HCT116 (cell line): ENCODE results near the gene IGFBP2. TPM values are rescaled to one million over a fixed set of nuclear protein-coding genes. Genes with fewer than 3 reads are reported as not detected.

Experiments
- ATAC-seq: fragments of 200-7000 bp; cut with Tn5 transposase; 2 replicates; pipeline ENCODE4 v1.9.1; 2020; ENCODE audit warnings: mild to moderate bottlenecking, moderate library complexity
- BruUV-seq: library from RNA; stranded (reverse); fragments of 400-500 nt; replicated peaks from 2 replicates; lab custom pipeline; 2021; lab: Mats Ljungman, UMichigan
- CTCF ChIA-PET: fragments of 300-600 bp; sonication (Branson Sonifier 250); formaldehyde crosslinking; loops from one replicate; lab custom pipeline; 2021; ENCODE audit warnings: antibody characterized with exemption; lab: Charles Lee
- POLR2A ChIA-PET: fragments of 300-600, 350-600 bp; sonication (Branson Sonifier 250); formaldehyde crosslinking; loops from one replicate; lab custom pipeline; 2021; ENCODE audit warnings: antibody characterized with exemption; lab: Charles Lee
- RAD21 ChIA-PET, 2 experiments: fragments of 300-600 bp; sonication (Branson Sonifier 250); formaldehyde crosslinking; loops; one replicate each; lab custom pipeline; 2023; ENCODE audit warnings: low total read pairs in 2 of 2; ENCODE audit not compliant: uncharacterized antibody in 2 of 2, unreplicated experiment in 2 of 2, low non-redundant PET in 1 of 2; lab: Charles Lee
- DNase-seq: peaks from one replicate; pipeline ENCODE4 v3.0.0-alpha.2; 2010; ENCODE audit warnings: low read depth, low spot score
- H2AFZ ChIP-seq: fragments of 200-600 bp; shearing (Covaris generic), sonication (generic); 2 replicates; pipeline ENCODE4 v1.6.1; 2017; ENCODE audit warnings: low read depth, mixed run types, mixed read lengths, antibody characterized with exemption, low read length; ENCODE audit not compliant: poor library complexity, severe bottlenecking
- H3K27ac ChIP-seq: 2 replicates; pipeline ENCODE4 v1.5.1; 2012; ENCODE audit warnings: low read depth, low read length
- H3K27me3 ChIP-seq: fragments of 200-600 bp; sonication (generic); 2 replicates; pipeline ENCODE4 v1.6.1; 2016; ENCODE audit warnings: mixed run types, low read length, mixed read lengths; ENCODE audit not compliant: insufficient read depth
- H3K36me3 ChIP-seq, 2 experiments: fragments of 200-500 bp in 1 of 2; fragments of 200-600 bp in 1 of 2; sonication (Bioruptor generic) in 1 of 2; sonication (generic) in 1 of 2; 2 replicates each; pipeline versions ENCODE4 v1.5.1 to v1.6.1; 2014 to 2016; ENCODE audit warnings: low read length in 2 of 2, inconsistent platforms in 1 of 2, mixed read lengths in 1 of 2, mixed run types in 1 of 2; ENCODE audit not compliant: insufficient read depth in 2 of 2, control insufficient read depth in 1 of 2
- H3K4me1 ChIP-seq, 2 experiments: fragments of 200-600 bp in 1 of 2; sonication (generic) in 1 of 2; 2 replicates each; pipeline versions ENCODE4 v1.5.1 to v1.6.1; 2012 to 2017; ENCODE audit warnings: low read length in 2 of 2, inconsistent platforms in 1 of 2, mild to moderate bottlenecking in 1 of 2, mixed read lengths in 1 of 2, mixed run types in 1 of 2, moderate library complexity in 1 of 2; ENCODE audit not compliant: insufficient read depth in 2 of 2, control insufficient read depth in 1 of 2
- H3K4me2 ChIP-seq: fragments of 200-600 bp; sonication (generic); 2 replicates; pipeline ENCODE4 v1.6.1; 2017; ENCODE audit warnings: mixed run types, low read length, mixed read lengths
- H3K4me3 ChIP-seq, 2 experiments: fragments of 200-600 bp in 1 of 2; sonication (generic) in 1 of 2; replicated peaks in 1 of 2; 2 replicates each; pipeline ENCODE4 v1.5.1; 2011 to 2016; ENCODE audit warnings: low read length in 2 of 2, control low read depth in 1 of 2, low read depth in 1 of 2, mild to moderate bottlenecking in 1 of 2, mixed read lengths in 1 of 2, mixed run types in 1 of 2
- H3K79me2 ChIP-seq: fragments of 200-600 bp; sonication (generic); 2 replicates; pipeline ENCODE4 v1.6.1; 2017; ENCODE audit warnings: mild to moderate bottlenecking, mixed run types, low read length, moderate library complexity, mixed read lengths; ENCODE audit not compliant: insufficient read depth
- H3K9ac ChIP-seq: fragments of 200-600 bp; sonication (generic); 2 replicates; pipeline ENCODE4 v1.6.1; 2016; ENCODE audit warnings: low read length, mixed read lengths
- H3K9me2 ChIP-seq: fragments of 200-600 bp; sonication (generic), shearing (Covaris generic); 2 replicates; pipeline ENCODE4 v1.6.1; 2017; ENCODE audit warnings: mixed run types, mild to moderate bottlenecking, moderate library complexity; ENCODE audit not compliant: insufficient read depth
- H3K9me3 ChIP-seq, 2 experiments: fragments of 200-500 bp in 1 of 2; fragments of 200-600 bp in 1 of 2; sonication (Bioruptor generic) in 1 of 2; sonication (generic) in 1 of 2; 2 replicates each; pipeline ENCODE4 v1.6.1; 2014 to 2017; ENCODE audit warnings: low read length in 2 of 2, mixed read lengths in 2 of 2, inconsistent platforms in 1 of 2, low read depth in 1 of 2, mild to moderate bottlenecking in 1 of 2, mixed run types in 1 of 2, moderate library complexity in 1 of 2; ENCODE audit not compliant: control insufficient read depth in 1 of 2, insufficient read depth in 1 of 2
- H4K20me1 ChIP-seq: fragments of 200-600 bp; sonication (generic), shearing (Covaris generic); 2 replicates; pipeline ENCODE4 v1.6.1; 2017; ENCODE audit warnings: mixed run types, mild to moderate bottlenecking, moderate library complexity; ENCODE audit not compliant: insufficient read depth
- ATF3 ChIP-seq: IDR thresholded peaks from 2 replicates; pipeline ENCODE4 v1.6.1; 2012
- CBX3 ChIP-seq: IDR thresholded peaks from 2 replicates; pipeline ENCODE4 v1.6.1; 2012; ENCODE audit warnings: low read depth
- CEBPB ChIP-seq: IDR thresholded peaks from 2 replicates; pipeline ENCODE4 v1.6.1; 2012; ENCODE audit warnings: low read depth
- CTCF ChIP-seq, 3 experiments: fragments of 200-600 bp in 1 of 3; sonication (generic) in 1 of 3; IDR thresholded peaks in 2 of 3; conservative IDR thresholded peaks in 1 of 3; 2 replicates each; pipeline ENCODE4 v1.5.1; 2012 to 2017; ENCODE audit warnings: low read depth in 2 of 3, low read length in 2 of 3, antibody characterized with exemption in 1 of 3, borderline replicate concordance in 1 of 3, control low read depth in 1 of 3, mild to moderate bottlenecking in 1 of 3, mixed read lengths in 1 of 3, mixed run types in 1 of 3, moderate library complexity in 1 of 3; ENCODE audit not compliant: insufficient read depth in 1 of 3
- EGR1 ChIP-seq: IDR thresholded peaks from 2 replicates; pipeline ENCODE4 v1.6.1; 2012; ENCODE audit warnings: low read depth
- ELF1 ChIP-seq: IDR thresholded peaks from 2 replicates; pipeline ENCODE4 v1.6.1; 2012; ENCODE audit warnings: low read depth, borderline replicate concordance
- EZH2 ChIP-seq: fragments of 200-600 bp; sonication (generic); IDR thresholded peaks from 2 replicates; pipeline ENCODE4 v1.6.1; 2017; ENCODE audit warnings: antibody characterized with exemption, mixed run types
- EZH2phosphoT487 ChIP-seq: fragments of 200-600 bp; IDR thresholded peaks from 2 replicates; pipeline ENCODE4 v1.6.1; 2018; ENCODE audit warnings: antibody characterized with exemption, borderline replicate concordance
- FOSL1 ChIP-seq: IDR thresholded peaks from 2 replicates; pipeline ENCODE4 v1.6.1; 2012; ENCODE audit warnings: low read depth
- JUND ChIP-seq: IDR thresholded peaks from 2 replicates; pipeline ENCODE4 v1.6.1; 2012
- MAX ChIP-seq: IDR thresholded peaks from 2 replicates; pipeline ENCODE4 v1.6.1; 2012
- POLR2A ChIP-seq: IDR thresholded peaks from 2 replicates; pipeline ENCODE4 v1.7.0; 2011; ENCODE audit warnings: borderline replicate concordance; ENCODE audit not compliant: insufficient read depth, insufficient read length; ENCODE audit errors: extremely low read depth
- POLR2AphosphoS5 ChIP-seq: IDR thresholded peaks from 2 replicates; pipeline ENCODE4 v1.6.1; 2011; ENCODE audit warnings: mild to moderate bottlenecking, low read depth, low read length, moderate library complexity
- RAD21 ChIP-seq: IDR thresholded peaks from 2 replicates; pipeline ENCODE4 v1.6.1; 2012; ENCODE audit warnings: low read depth, mild to moderate bottlenecking
- REST ChIP-seq: IDR thresholded peaks from 2 replicates; pipeline ENCODE4 v1.6.1; 2012; ENCODE audit warnings: low read depth
- SIN3A ChIP-seq: IDR thresholded peaks from 2 replicates; pipeline ENCODE4 v1.6.1; 2012; ENCODE audit warnings: low read depth
- SP1 ChIP-seq: IDR thresholded peaks from 2 replicates; pipeline ENCODE4 v1.6.1; 2012; ENCODE audit warnings: low read depth
- SRF ChIP-seq: IDR thresholded peaks from 2 replicates; pipeline ENCODE4 v1.6.1; 2012; ENCODE audit warnings: low read depth
- TCF7L2 ChIP-seq: IDR thresholded peaks from 2 replicates; pipeline ENCODE4 v1.7.0; 2011; ENCODE audit warnings: borderline replicate concordance, inconsistent platforms; ENCODE audit not compliant: insufficient read depth, insufficient read length; ENCODE audit errors: extremely low read depth
- YY1 ChIP-seq: IDR thresholded peaks from 2 replicates; pipeline ENCODE4 v1.6.1; 2011; ENCODE audit warnings: low read length, low read depth, moderate library complexity, mild to moderate bottlenecking; ENCODE audit not compliant: insufficient replicate concordance; ENCODE audit errors: extremely low read depth
- ZFX ChIP-seq: fragments of 450-650 bp; IDR thresholded peaks from 2 replicates; pipeline ENCODE4 v1.6.1; 2017
- ZNF274 ChIP-seq: fragments of 200-500 bp; sonication (Bioruptor generic); IDR thresholded peaks from 2 replicates; pipeline ENCODE4 v1.6.1; 2014; ENCODE audit warnings: mild to moderate bottlenecking, low read depth, low read length, inconsistent platforms
- intact Hi-C: fragments of 100-400 bp; cut with micrococcal nuclease; formaldehyde crosslinking; loops from 2 replicates; pipeline ENCODE4 v1.10.0; 2022
- total RNA-seq: library from RNA; stranded (reverse); gene quantifications from one replicate; pipeline ENCODE4 v1.2.1, GENCODE V29; 2021; ENCODE audit not compliant: unreplicated experiment

Gene IGFBP2
- total RNA-seq, 1 experiment from 2014 or later, result 143 TPM

GRCh38 chr2:216636551-216637450 lies 3.6 kb downstream of the IGFBP2 start:
- no TSS peak for BruUV-seq
- POLR2A ChIA-PET, result no interaction called here
- CTCF ChIA-PET, result no interaction called here
- no peaks in the 10 kb centered on the region for H4K20me1 ChIP-seq
- H3K4me3 ChIP-seq, result peak overlapping the region; percentile 20 to 42
- ATAC-seq (peak; percentile 79), DNase-seq (peak; percentile 64)
- H3K4me1 ChIP-seq, result peaks cover 35 to 50% of the 10 kb centered on the region in 2 experiments
- RAD21 ChIA-PET, result no interaction called here
- H2AFZ ChIP-seq, result no peak overlapping the region
- peak overlapping the region; percentile 44 for H3K9ac ChIP-seq
- H3K36me3 ChIP-seq, result 0 out of 4 replicates have a peak, but pooled peaks cover 2 to 5% of the 10 kb centered on the region in 2 experiments
- H3K9me2 ChIP-seq, result no peaks in the 10 kb centered on the region
- peak overlapping the region; percentile 28 for H3K27ac ChIP-seq
- peaks cover 29% of the 10 kb centered on the region for H3K79me2 ChIP-seq
- intact Hi-C loops, result no loop called here
- H3K27me3 ChIP-seq, result no peaks in the 10 kb centered on the region
- no peaks in the 10 kb centered on the region for H3K9me3 ChIP-seq
- peak overlapping the region; percentile 95 for H3K4me2 ChIP-seq
- no peak for TF ChIP-seq REST
- TF ChIP-seq EZH2phosphoT487, result no peak
- TF ChIP-seq CTCF (IDR thresholded peaks at IDR 0.05 in 2 of 3, conservative IDR thresholded peaks at IDR 0.05 in 1 of 3; ENCODE audit: borderline replicate concordance in 1 of 3, insufficient read depth in 1 of 3, low read depth in 2 of 3, low read length in 2 of 3), result no peak
- peak; percentile 89 for TF ChIP-seq CBX3
- TF ChIP-seq MAX, result peak; percentile 64
- peak; percentile 61 for TF ChIP-seq SIN3A
- TF ChIP-seq ZNF274, result no peak
- no peak for TF ChIP-seq EGR1
- peak; percentile 86 for TF ChIP-seq SP1
- peak; percentile 39; the same call in 1 of the 2 replicates for TF ChIP-seq POLR2AphosphoS5
- no peak for TF ChIP-seq CEBPB
- no peak for TF ChIP-seq ELF1
- no peak for TF ChIP-seq ZFX
- no peak for TF ChIP-seq POLR2A
- TF ChIP-seq EZH2, result no peak
- TF ChIP-seq FOSL1, result peak; percentile 40
- TF ChIP-seq RAD21, result 0 out of 2 replicates have a peak, but pooled peaks have one; percentile 27
- TF ChIP-seq YY1, result peak; percentile 44
- TF ChIP-seq JUND, result no peak; the same call in 1 of the 2 replicates
- TF ChIP-seq TCF7L2, result peak; percentile 30
- TF ChIP-seq ATF3, result no peak
- TF ChIP-seq SRF, result no peak
